HL-60 (cell line): ENCODE results near the gene SPINDOC.
"Not testable (repeated sequence)": the region's sequence is repeated elsewhere in the genome, so short reads cannot be mapped to it uniquely, and the experiment has no call there.

ENCODE experiments used
- DNase-seq, 2 experiments: peaks; one replicate each; pipeline ENCODE4 v3.0.0-alpha.2; 2010 to 2020; ENCODE audit warnings: low read depth in 1 of 2, low spot score in 1 of 2
- H3K27ac ChIP-seq: fragments of 250-450 bp; sonication (Bioruptor Pico); replicated peaks from 2 replicates; pipeline ENCODE4 v1.5.1; 2020; ENCODE audit warnings: mild to moderate bottlenecking, moderate library complexity
- H3K27me3 ChIP-seq: fragments of 250-450 bp; sonication (Bioruptor Pico); 2 replicates; pipeline ENCODE4 v1.5.1; 2021; ENCODE audit warnings: mild to moderate bottlenecking, moderate library complexity; ENCODE audit not compliant: insufficient read depth, poor library complexity, severe bottlenecking
- H3K4me3 ChIP-seq: replicated peaks from 2 replicates; pipeline ENCODE4 v1.5.1; 2011; ENCODE audit warnings: mild to moderate bottlenecking, control low read depth, low read length; ENCODE audit not compliant: insufficient read depth
- GABPA ChIP-seq: IDR thresholded peaks from 2 replicates; pipeline ENCODE4 v1.6.1; 2012; ENCODE audit warnings: low read depth
- POLR2AphosphoS5 ChIP-seq: IDR thresholded peaks from 2 replicates; pipeline ENCODE4 v1.6.1; 2012; ENCODE audit warnings: low read depth
- SPI1 ChIP-seq: IDR thresholded peaks from 2 replicates; pipeline ENCODE4 v1.6.1; 2012; ENCODE audit warnings: low read depth, mild to moderate bottlenecking, borderline replicate concordance
- TF ChIP-seq, protein P1 (sequence below): IDR thresholded peaks from one replicate; pipeline ENCODE4 v1.5.1; 2011; ENCODE audit warnings: low read length, control low read depth, inconsistent platforms; ENCODE audit not compliant: insufficient read depth
- TF ChIP-seq, protein P2 (sequence below): IDR thresholded peaks from 2 replicates; pipeline ENCODE4 v1.6.1; 2012; ENCODE audit warnings: low read depth; ENCODE audit not compliant: insufficient replicate concordance

Gene SPINDOC

DNA sequence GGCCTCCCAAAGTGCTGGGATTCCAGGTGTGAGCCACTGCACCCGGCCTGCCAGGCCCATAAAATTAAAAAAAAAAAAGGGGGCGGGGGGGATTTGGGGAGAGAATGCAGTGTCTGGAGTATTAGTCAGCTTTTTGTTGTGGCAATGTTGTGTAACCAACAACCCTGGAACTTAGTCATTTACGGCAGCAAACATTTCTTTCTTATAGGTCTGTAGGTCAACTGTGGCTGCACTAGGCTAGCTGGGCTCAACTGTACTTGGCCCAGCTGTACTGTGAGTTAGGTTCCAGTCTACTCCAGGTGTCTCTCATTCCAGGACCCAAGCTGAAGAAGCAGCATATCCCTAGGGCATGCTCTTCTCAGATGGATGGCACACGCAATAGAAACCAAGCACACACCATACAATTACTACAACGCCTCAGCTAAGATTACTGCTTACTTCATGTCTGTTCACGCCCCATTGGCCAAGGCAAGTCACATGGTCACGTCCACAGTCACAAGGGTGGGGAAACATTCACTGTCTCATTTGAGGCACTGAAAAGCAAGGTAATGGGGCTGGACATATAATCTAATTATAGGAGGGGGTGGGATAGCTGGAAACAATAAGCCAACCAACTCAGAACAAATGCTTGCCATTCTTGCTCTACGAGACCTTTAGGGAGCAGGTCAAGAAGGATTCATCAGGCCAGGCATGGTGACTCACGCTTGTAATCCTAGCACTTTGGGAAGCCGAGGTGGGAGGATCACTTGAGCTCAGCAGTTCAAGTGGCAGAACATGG, 10.4 kb upstream of the SPINDOC start:
- DNase-seq = no peak
- no peaks in the 10 kb centered on the region for H3K27me3 ChIP-seq
- TF ChIP-seq POLR2AphosphoS5 (no peak), SPI1 (no peak), GABPA (no peak)
- TF ChIP-seq, protein P1, sequence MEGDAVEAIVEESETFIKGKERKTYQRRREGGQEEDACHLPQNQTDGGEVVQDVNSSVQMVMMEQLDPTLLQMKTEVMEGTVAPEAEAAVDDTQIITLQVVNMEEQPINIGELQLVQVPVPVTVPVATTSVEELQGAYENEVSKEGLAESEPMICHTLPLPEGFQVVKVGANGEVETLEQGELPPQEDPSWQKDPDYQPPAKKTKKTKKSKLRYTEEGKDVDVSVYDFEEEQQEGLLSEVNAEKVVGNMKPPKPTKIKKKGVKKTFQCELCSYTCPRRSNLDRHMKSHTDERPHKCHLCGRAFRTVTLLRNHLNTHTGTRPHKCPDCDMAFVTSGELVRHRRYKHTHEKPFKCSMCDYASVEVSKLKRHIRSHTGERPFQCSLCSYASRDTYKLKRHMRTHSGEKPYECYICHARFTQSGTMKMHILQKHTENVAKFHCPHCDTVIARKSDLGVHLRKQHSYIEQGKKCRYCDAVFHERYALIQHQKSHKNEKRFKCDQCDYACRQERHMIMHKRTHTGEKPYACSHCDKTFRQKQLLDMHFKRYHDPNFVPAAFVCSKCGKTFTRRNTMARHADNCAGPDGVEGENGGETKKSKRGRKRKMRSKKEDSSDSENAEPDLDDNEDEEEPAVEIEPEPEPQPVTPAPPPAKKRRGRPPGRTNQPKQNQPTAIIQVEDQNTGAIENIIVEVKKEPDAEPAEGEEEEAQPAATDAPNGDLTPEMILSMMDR = no peak
- TF ChIP-seq, protein P2, sequence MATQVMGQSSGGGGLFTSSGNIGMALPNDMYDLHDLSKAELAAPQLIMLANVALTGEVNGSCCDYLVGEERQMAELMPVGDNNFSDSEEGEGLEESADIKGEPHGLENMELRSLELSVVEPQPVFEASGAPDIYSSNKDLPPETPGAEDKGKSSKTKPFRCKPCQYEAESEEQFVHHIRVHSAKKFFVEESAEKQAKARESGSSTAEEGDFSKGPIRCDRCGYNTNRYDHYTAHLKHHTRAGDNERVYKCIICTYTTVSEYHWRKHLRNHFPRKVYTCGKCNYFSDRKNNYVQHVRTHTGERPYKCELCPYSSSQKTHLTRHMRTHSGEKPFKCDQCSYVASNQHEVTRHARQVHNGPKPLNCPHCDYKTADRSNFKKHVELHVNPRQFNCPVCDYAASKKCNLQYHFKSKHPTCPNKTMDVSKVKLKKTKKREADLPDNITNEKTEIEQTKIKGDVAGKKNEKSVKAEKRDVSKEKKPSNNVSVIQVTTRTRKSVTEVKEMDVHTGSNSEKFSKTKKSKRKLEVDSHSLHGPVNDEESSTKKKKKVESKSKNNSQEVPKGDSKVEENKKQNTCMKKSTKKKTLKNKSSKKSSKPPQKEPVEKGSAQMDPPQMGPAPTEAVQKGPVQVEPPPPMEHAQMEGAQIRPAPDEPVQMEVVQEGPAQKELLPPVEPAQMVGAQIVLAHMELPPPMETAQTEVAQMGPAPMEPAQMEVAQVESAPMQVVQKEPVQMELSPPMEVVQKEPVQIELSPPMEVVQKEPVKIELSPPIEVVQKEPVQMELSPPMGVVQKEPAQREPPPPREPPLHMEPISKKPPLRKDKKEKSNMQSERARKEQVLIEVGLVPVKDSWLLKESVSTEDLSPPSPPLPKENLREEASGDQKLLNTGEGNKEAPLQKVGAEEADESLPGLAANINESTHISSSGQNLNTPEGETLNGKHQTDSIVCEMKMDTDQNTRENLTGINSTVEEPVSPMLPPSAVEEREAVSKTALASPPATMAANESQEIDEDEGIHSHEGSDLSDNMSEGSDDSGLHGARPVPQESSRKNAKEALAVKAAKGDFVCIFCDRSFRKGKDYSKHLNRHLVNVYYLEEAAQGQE = no peak
- no peak overlapping the region for H3K4me3 ChIP-seq
- no peak overlapping the region for H3K27ac ChIP-seq

DNA sequence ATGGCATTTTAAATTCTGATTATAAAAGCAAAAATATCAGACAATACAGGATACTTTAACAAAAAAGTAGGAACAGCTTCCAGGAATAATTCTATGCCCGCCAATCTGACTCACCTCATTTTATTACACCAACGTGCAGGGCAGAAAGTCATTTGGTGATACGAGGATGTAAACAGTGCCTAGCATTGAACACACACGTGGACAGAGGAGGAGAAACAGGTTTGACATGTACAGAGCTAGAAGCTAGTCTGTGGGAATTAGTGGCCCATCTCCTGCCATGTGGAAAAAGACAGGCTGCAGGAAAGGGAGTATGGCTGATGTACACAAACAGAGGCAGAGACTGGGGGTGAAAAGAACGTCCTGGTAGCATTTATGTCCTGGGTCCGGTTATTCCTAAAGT, 9.0 kb upstream of the SPINDOC start:
- TF ChIP-seq, protein P2 = no peak
- TF ChIP-seq POLR2AphosphoS5 (no peak), GABPA (no peak), SPI1 (no peak)
- TF ChIP-seq, protein P1 = no peak
- no peak for DNase-seq
- no peak overlapping the region for H3K27ac ChIP-seq
- no peak overlapping the region for H3K4me3 ChIP-seq
- no peaks in the 10 kb centered on the region for H3K27me3 ChIP-seq

DNA sequence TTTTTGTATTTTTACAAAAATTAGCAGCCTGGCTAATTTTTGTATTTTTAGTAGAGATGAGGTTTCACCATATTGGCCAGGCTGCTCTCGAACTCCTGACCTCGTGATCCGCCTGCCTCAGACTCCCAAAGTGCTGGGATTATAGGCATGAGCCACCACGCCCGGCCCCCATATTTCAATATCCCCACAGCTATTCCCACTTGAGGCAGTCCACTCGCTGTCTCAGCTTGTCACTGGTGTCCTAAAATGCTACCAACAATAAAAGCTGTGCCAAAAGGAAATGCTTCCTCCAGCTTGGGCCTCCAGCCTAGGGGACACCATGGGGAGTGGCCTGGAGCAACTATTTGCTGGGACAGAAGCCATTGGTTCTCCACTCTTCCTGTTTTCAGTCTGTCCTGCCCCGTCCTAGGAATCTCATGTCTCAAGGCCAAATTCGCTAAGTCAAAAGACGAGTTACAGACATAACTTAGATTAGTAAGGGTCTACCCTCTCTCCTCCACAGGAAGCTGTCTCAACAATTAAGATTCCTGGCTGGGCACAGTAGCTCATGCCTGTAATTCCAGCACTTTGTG, 7.3 kb upstream of the SPINDOC start:
- peaks cover 2% of the 10 kb centered on the region for H3K27me3 ChIP-seq
- no peak overlapping the region for H3K4me3 ChIP-seq
- DNase-seq = no peak
- H3K27ac ChIP-seq = no peak overlapping the region
- TF ChIP-seq GABPA = no peak
- no peak for TF ChIP-seq POLR2AphosphoS5
- no peak for TF ChIP-seq SPI1
- TF ChIP-seq, protein P1 = no peak
- TF ChIP-seq, protein P2 = no peak

DNA sequence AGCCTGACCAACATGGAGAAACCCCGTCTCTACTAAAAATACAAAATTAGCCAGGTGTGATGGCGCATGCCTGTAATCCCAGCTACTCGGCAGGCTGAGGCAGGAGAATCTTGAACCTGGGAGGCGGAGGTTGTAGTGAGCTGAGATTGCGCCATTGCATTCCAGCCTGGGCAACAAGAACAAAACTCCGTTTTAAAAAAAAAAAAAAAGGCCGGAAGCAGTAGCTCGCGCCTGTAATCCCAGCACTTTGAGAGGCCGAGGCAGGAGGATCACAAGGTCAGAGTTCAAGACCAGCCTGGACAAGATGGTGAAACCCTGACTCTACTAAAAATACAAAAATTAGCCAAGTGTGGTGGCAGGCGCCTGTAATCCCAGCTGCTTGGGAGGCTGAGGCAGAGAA, 2.9 kb upstream of the SPINDOC start:
- DNase-seq, H3K4me3 ChIP-seq, H3K27ac ChIP-seq: not testable (repeated sequence)
- H3K27me3 ChIP-seq = peaks cover 31% of the 10 kb centered on the region
